ENCODE data around the gene B3GNT2.

B3GNT2 gene

DNA sequence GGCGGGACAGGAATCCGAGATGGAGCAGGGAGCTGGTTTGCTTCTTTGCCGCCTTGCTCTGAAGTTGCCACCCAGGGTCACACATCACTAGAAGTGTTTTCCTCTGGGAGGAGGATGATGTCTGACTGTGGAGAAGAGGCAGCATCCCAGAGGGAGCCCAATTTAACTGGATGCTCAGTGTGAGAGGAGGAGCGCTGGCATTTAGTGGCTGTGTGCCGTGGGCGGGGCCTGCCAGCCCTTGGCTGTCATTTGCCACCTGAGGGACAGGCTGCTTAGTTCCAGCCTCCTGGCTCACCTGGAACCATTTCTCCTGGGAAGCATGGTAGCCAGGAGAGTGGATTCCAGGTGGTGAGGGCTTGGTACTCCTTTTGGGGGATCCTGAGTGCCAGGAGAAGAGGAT, 9.6 kb downstream of the B3GNT2 start:
- TF ChIP-seq CTCF (IDR thresholded peaks at IDR 0.05; ENCODE audit: low read depth, low read length), result no peak
- DNase-seq, result no peak
- no peaks in the 10 kb centered on the region for H3K36me3 ChIP-seq
- no peaks in the 10 kb centered on the region for H3K9me3 ChIP-seq (ENCODE audit: severe bottlenecking)
- no peaks in the 10 kb centered on the region for H3K27me3 ChIP-seq (ENCODE audit: insufficient read depth, low read depth, severe bottlenecking)
- H3K27ac ChIP-seq, result no peak overlapping the region
- H3K4me3 ChIP-seq (ENCODE audit: low read depth, low read length), result no peak overlapping the region

- Histone ChIP-seq H3K4me3 (ENCODE audit: low read depth, low read length) (no peak overlapping the region), H3K27me3 (ENCODE audit: insufficient read depth, low read depth, severe bottlenecking) (no peaks in the 10 kb centered on the region), H3K9me3 (ENCODE audit: severe bottlenecking) (no peaks in the 10 kb centered on the region), H3K36me3 (no peaks in the 10 kb centered on the region), H3K27ac (no peak overlapping the region)
- no peak for DNase-seq
- TF ChIP-seq CTCF (IDR thresholded peaks at IDR 0.05; ENCODE audit: low read depth, low read length), result no peak
Measured at GRCh38 chr2:62206024-62206423, 10.1 kb downstream of the B3GNT2 start.

GRCh38 chr2:62207491-62207890, 11.6 kb downstream of the B3GNT2 start:
- Histone ChIP-seq H3K36me3 (no peaks in the 10 kb centered on the region), H3K9me3 (ENCODE audit: severe bottlenecking) (peaks cover 6% of the 10 kb centered on the region), H3K4me3 (ENCODE audit: low read depth, low read length) (no peak overlapping the region), H3K27me3 (ENCODE audit: insufficient read depth, low read depth, severe bottlenecking) (no peaks in the 10 kb centered on the region), H3K27ac (no peak overlapping the region)
- no peak for DNase-seq
- no peak for TF ChIP-seq CTCF (IDR thresholded peaks at IDR 0.05; ENCODE audit: low read depth, low read length)

GRCh38 chr2:62208074-62208757, 12.3 kb downstream of the B3GNT2 start:
- Histone ChIP-seq H3K27ac (no peak overlapping the region), H3K9me3 (ENCODE audit: severe bottlenecking) (peaks cover 6% of the 10 kb centered on the region), H3K27me3 (ENCODE audit: insufficient read depth, low read depth, severe bottlenecking) (no peaks in the 10 kb centered on the region), H3K4me3 (ENCODE audit: low read depth, low read length) (no peak overlapping the region), H3K36me3 (no peaks in the 10 kb centered on the region)
- no peak for TF ChIP-seq CTCF (IDR thresholded peaks at IDR 0.05; ENCODE audit: low read depth, low read length)
- DNase-seq, result no peak

DNA sequence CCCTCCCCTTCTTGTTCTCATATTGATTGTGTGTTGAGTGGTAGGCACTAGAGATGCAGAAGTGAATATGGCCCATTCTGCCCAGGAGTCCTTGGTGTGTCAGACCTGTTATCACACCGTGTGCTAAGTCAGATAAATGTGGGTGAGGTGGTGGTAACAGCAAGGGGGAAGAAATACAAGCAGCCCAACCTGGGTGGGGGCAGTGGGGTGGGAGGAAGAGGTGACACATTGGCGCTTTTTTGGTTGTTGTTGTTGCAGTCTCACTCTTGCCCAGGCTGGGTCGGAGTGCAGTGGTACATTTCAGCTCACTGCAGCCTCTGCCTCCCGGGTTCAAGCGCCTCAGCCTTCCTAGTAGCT, 12.8 kb downstream of the B3GNT2 start:
- Histone ChIP-seq H3K9me3 (ENCODE audit: severe bottlenecking) (peaks cover 6% of the 10 kb centered on the region), H3K36me3 (no peaks in the 10 kb centered on the region), H3K27me3 (ENCODE audit: insufficient read depth, low read depth, severe bottlenecking) (no peaks in the 10 kb centered on the region), H3K4me3 (ENCODE audit: low read depth, low read length) (no peak overlapping the region), H3K27ac (no peak overlapping the region)
- DNase-seq, result no peak
- no peak for TF ChIP-seq CTCF (IDR thresholded peaks at IDR 0.05; ENCODE audit: low read depth, low read length)

DNA sequence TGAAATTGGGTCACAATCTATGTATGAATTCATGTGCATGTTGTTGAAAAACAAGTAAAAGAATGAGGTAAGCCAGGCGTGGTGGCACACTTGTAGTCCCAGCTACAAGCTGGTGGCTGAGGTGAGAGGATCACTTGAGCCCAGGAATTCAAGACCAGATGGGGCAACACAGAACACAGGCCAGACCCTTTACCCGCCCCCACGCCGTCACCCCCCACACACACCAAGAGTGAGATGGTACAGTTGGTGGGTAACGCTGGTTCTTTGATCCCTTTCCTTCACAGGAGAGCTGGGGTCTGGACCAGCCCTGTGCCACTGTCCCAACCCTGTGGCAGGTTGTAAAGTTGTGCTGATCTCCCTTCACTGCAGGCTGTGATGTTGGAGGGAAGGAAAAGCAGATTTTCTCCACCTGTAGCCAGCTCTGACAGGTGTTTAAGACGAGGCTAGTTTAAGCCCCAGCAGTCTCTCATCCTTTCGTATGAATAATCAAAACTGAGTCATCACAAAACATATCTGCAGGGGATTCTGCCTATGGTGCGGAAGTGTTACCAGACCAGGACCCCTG, 13.6 kb downstream of the B3GNT2 start:
- Histone ChIP-seq H3K4me3 (ENCODE audit: low read depth, low read length) (no peak overlapping the region), H3K36me3 (no peaks in the 10 kb centered on the region), H3K27me3 (ENCODE audit: insufficient read depth, low read depth, severe bottlenecking) (no peaks in the 10 kb centered on the region), H3K27ac (no peak overlapping the region), H3K9me3 (ENCODE audit: severe bottlenecking) (peaks cover 6% of the 10 kb centered on the region)
- DNase-seq, result no peak
- no peak for TF ChIP-seq CTCF (IDR thresholded peaks at IDR 0.05; ENCODE audit: low read depth, low read length)
